ENCODE results near the gene FAF1. TPM values are rescaled to one million over a fixed set of nuclear protein-coding genes. Genes with fewer than 3 reads are reported as not detected.

FAF1 gene
- total RNA-seq, 1 experiment from 2014 or later: 78.7 TPM

- POLR2A ChIA-PET: no interaction called here
- Mint-ChIP-seq H3K4me1 (ENCODE audit: low read depth, unreplicated experiment) (no peaks in the 10 kb centered on the region), H3K36me3 (ENCODE audit: insufficient read depth, unreplicated experiment) (peaks cover 22% of the 10 kb centered on the region), H3K27ac (ENCODE audit: unreplicated experiment) (no peak overlapping the region), H3K27me3 (ENCODE audit: insufficient read depth, unreplicated experiment) (no peaks in the 10 kb centered on the region), H3K4me3 (ENCODE audit: unreplicated experiment) (no peak overlapping the region), H3K9me3 (ENCODE audit: unreplicated experiment) (no peaks in the 10 kb centered on the region)
- DNase-seq: no peak
- Histone ChIP-seq H3K9me3 (no peaks in the 10 kb centered on the region), H3K4me1 (no peaks in the 10 kb centered on the region), H3K4me3 (ENCODE audit: low read depth, low read length) (no peak overlapping the region), H3K36me3 (ENCODE audit: control insufficient read depth, insufficient read depth, low read length) (no peaks in the 10 kb centered on the region), H3K27me3 (replicated peaks; ENCODE audit: control insufficient read depth, insufficient read depth, low read length) (no peaks in the 10 kb centered on the region)
- CTCF ChIA-PET: no interaction called here
- intact Hi-C loops (cut with micrococcal nuclease; ENCODE audit: unreplicated experiment): no loop called here
- no peak for TF ChIP-seq CTCF (IDR thresholded peaks at IDR 0.05; ENCODE audit: insufficient read depth in 1 of 2, low read depth in 1 of 2, low read length in 1 of 2, severe bottlenecking in 1 of 2, unreplicated experiment in 1 of 2)
- BruUV-seq (replicated peaks): no TSS peak
Observed at GRCh38 chr1:50493710-50494109, 466.4 kb downstream of the FAF1 start.

GRCh38 chr1:50492142-50492541 is 467.9 kb downstream of the FAF1 start:
- CTCF ChIA-PET: no interaction called here
- H3K27me3 Mint-ChIP-seq (ENCODE audit: insufficient read depth, unreplicated experiment): no peaks in the 10 kb centered on the region
- BruUV-seq (replicated peaks): no TSS peak

GRCh38 chr1:50491142-50491541 is 468.9 kb downstream of the FAF1 start:
- no peaks in the 10 kb centered on the region for H3K27me3 Mint-ChIP-seq (ENCODE audit: insufficient read depth, unreplicated experiment)
- H3K36me3 Mint-ChIP-seq (ENCODE audit: insufficient read depth, unreplicated experiment): peaks cover 10% of the 10 kb centered on the region
- CTCF ChIA-PET: no interaction called here
- POLR2A ChIA-PET: no interaction called here
- intact Hi-C loops (cut with micrococcal nuclease; ENCODE audit: unreplicated experiment): no loop called here
- Histone ChIP-seq H3K27me3 (replicated peaks; ENCODE audit: control insufficient read depth, insufficient read depth, low read length) (no peaks in the 10 kb centered on the region), H3K9me3 (no peaks in the 10 kb centered on the region), H3K36me3 (ENCODE audit: control insufficient read depth, insufficient read depth, low read length) (no peaks in the 10 kb centered on the region), H3K4me1 (no peaks in the 10 kb centered on the region), H3K4me3 (ENCODE audit: low read depth, low read length) (no peak overlapping the region)
- DNase-seq: no peak
- no peak overlapping the region for H3K4me3 Mint-ChIP-seq (ENCODE audit: unreplicated experiment)
- no peaks in the 10 kb centered on the region for H3K4me1 Mint-ChIP-seq (ENCODE audit: low read depth, unreplicated experiment)
- no peaks in the 10 kb centered on the region for H3K9me3 Mint-ChIP-seq (ENCODE audit: unreplicated experiment)
- H3K27ac Mint-ChIP-seq (ENCODE audit: unreplicated experiment): no peak overlapping the region
- no peak for TF ChIP-seq CTCF (IDR thresholded peaks at IDR 0.05; ENCODE audit: insufficient read depth in 1 of 2, low read depth in 1 of 2, low read length in 1 of 2, severe bottlenecking in 1 of 2, unreplicated experiment in 1 of 2)
- BruUV-seq (replicated peaks): no TSS peak

More at GRCh38 chr1:50492142-50492541, 467.9 kb downstream of the FAF1 start:
- TF ChIP-seq CTCF (IDR thresholded peaks at IDR 0.05; ENCODE audit: insufficient read depth in 1 of 2, low read depth in 1 of 2, low read length in 1 of 2, severe bottlenecking in 1 of 2, unreplicated experiment in 1 of 2): no peak
- no peaks in the 10 kb centered on the region for H3K9me3 ChIP-seq
- no peak overlapping the region for H3K27ac Mint-ChIP-seq (ENCODE audit: unreplicated experiment)
- no peaks in the 10 kb centered on the region for H3K27me3 ChIP-seq (replicated peaks; ENCODE audit: control insufficient read depth, insufficient read depth, low read length)
- no peaks in the 10 kb centered on the region for H3K36me3 ChIP-seq (ENCODE audit: control insufficient read depth, insufficient read depth, low read length)
- H3K9me3 Mint-ChIP-seq (ENCODE audit: unreplicated experiment): no peaks in the 10 kb centered on the region
- H3K4me1 ChIP-seq: no peaks in the 10 kb centered on the region
- intact Hi-C loops (cut with micrococcal nuclease; ENCODE audit: unreplicated experiment): no loop called here
- no peak overlapping the region for H3K4me3 Mint-ChIP-seq (ENCODE audit: unreplicated experiment)
- POLR2A ChIA-PET: no interaction called here
- H3K4me3 ChIP-seq (ENCODE audit: low read depth, low read length): no peak overlapping the region
- no peaks in the 10 kb centered on the region for H3K4me1 Mint-ChIP-seq (ENCODE audit: low read depth, unreplicated experiment)
- no peak for DNase-seq
- peaks cover 20% of the 10 kb centered on the region for H3K36me3 Mint-ChIP-seq (ENCODE audit: insufficient read depth, unreplicated experiment)
